ENCODE data around the gene SPNS3.

The SPNS3 gene

GRCh38 chr17:4531988-4532736 lies 98.4 kb downstream of the SPNS3 start:
- DNase-seq, result no peak

- DNase-seq, result no peak
These were observed 99.3 kb downstream of the SPNS3 start for GRCh38 chr17:4532860-4533522.

- DNase-seq, result no peak
These were observed 100.1 kb downstream of the SPNS3 start for GRCh38 chr17:4533523-4534504.

GRCh38 chr17:4534515-4534914 lies 100.8 kb downstream of the SPNS3 start:
- DNase-seq, result no peak

GRCh38 chr17:4534928-4535666 lies 101.4 kb downstream of the SPNS3 start:
- DNase-seq, result no peak

- no peak for DNase-seq
These were observed 102.0 kb downstream of the SPNS3 start for GRCh38 chr17:4535667-4536258.

- no peak for DNase-seq
These were observed 102.6 kb downstream of the SPNS3 start for GRCh38 chr17:4536259-4536741.

GRCh38 chr17:4536742-4537411 lies 103.1 kb downstream of the SPNS3 start:
- DNase-seq, result no peak
